ENCODE results near the gene B4GALT2. TPM values are rescaled to one million over a fixed set of nuclear protein-coding genes. Genes with fewer than 3 reads are reported as not detected.

Gene B4GALT2
- total and polyA plus RNA-seq, 2 donors (not counting 1 experiment from before 2014, with no cell fraction given), result 4.6 to 6.5 TPM

DNA sequence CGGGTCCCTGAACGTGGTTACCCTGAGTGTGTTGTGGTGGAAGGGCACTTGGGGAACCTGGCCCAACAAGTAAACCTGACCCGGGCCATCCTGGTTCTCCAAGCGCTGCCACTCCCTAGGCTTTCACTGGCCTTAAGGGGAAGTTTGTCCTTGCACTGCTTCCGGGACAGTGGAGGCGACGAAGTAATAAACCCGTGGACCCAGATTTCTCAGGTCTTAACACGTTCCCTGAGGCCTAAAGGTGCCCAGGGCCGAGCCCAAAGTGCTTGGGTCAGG lies 12.1 kb downstream of the B4GALT2 start:
- H3K9me3 Mint-ChIP-seq (ENCODE audit: insufficient read depth), result no peaks in the 10 kb centered on the region
- H3K27me3 Mint-ChIP-seq, result no peaks in the 10 kb centered on the region
- no peaks in the 10 kb centered on the region for H3K36me3 ChIP-seq (replicated peaks in 1 of 2; ENCODE audit: control extremely low read depth in 1 of 2, control insufficient read depth in 1 of 2, extremely low read depth in 1 of 2, insufficient read depth in 2 of 2, low read length in 1 of 2)
- H3K4me3 ChIP-seq (ENCODE audit: control extremely low read depth in 1 of 5, extremely low read depth in 1 of 5, insufficient read depth in 1 of 5, low read depth in 2 of 5, low read length in 4 of 5), result peak overlapping the region; percentile 11 to 81 (median 72)
- CTCF ChIA-PET, result interaction anchor here (1.3 to 1.6 kb wide), 2 partner anchors 26 to 42 kb away, joined by 3 to 4 read pairs; no protein-coding TSS in a partner anchor
- peak overlapping the region in 1 of 2 donors; percentile 75 for H3K27ac ChIP-seq (ENCODE audit: low read length in 2 of 2)
- DNase-seq (no peak), ATAC-seq (ENCODE audit: low read depth) (no peak)
- peak overlapping the region; percentile 94 for H3K4me2 ChIP-seq (replicated peaks; ENCODE audit: low read depth, low read length, poor library complexity, severe bottlenecking)
- peaks cover 38% of the 10 kb centered on the region for H3K4me1 Mint-ChIP-seq
- peak overlapping the region; percentile 87 for H3K9ac ChIP-seq (ENCODE audit: low read length)
- POLR2A ChIA-PET, result interaction anchor here (0.6 to 1.1 kb wide), 2 partner anchors 16 to 46 kb away, joined by 3 read pairs; no protein-coding TSS in a partner anchor
- under 1% methylated on average over 10 of the region's 10 CpGs for WGBS (ENCODE audit: insufficient coverage)
- H3K4me1 ChIP-seq (ENCODE audit: control insufficient read depth in 2 of 2, insufficient read depth in 2 of 2, low read length in 2 of 2), result peaks cover 22 to 44% of the 10 kb centered on the region in 2 donors
- intact Hi-C loops (cut with micrococcal nuclease), result loop anchor here (1.0 to 5.0 kb wide), 4 partner anchors 17 to 284 kb away; partner anchors contain the start of genes ATP6V0B, IPO13 and ST3GAL3
- H3K27ac Mint-ChIP-seq, result peak overlapping the region; percentile 91
- TF ChIP-seq, protein P1, sequence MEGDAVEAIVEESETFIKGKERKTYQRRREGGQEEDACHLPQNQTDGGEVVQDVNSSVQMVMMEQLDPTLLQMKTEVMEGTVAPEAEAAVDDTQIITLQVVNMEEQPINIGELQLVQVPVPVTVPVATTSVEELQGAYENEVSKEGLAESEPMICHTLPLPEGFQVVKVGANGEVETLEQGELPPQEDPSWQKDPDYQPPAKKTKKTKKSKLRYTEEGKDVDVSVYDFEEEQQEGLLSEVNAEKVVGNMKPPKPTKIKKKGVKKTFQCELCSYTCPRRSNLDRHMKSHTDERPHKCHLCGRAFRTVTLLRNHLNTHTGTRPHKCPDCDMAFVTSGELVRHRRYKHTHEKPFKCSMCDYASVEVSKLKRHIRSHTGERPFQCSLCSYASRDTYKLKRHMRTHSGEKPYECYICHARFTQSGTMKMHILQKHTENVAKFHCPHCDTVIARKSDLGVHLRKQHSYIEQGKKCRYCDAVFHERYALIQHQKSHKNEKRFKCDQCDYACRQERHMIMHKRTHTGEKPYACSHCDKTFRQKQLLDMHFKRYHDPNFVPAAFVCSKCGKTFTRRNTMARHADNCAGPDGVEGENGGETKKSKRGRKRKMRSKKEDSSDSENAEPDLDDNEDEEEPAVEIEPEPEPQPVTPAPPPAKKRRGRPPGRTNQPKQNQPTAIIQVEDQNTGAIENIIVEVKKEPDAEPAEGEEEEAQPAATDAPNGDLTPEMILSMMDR (IDR thresholded peaks at IDR 0.05), result no peak
- no peaks in the 10 kb centered on the region for H4K20me1 ChIP-seq (ENCODE audit: control insufficient read depth, insufficient read depth, low read length, poor library complexity, severe bottlenecking)
- no peaks in the 10 kb centered on the region for H3K79me2 ChIP-seq (ENCODE audit: control insufficient read depth, insufficient read depth, low read length)
- peak overlapping the region; percentile 96 for H3K4me3 Mint-ChIP-seq
- no peaks in the 10 kb centered on the region for H3K9me3 ChIP-seq (ENCODE audit: control extremely low read depth in 1 of 3, control insufficient read depth in 2 of 3, insufficient read depth in 1 of 3, low read length in 2 of 3)
- peak overlapping the region; percentile 99 for H2AFZ ChIP-seq (ENCODE audit: insufficient read depth, low read depth, low read length, poor library complexity, severe bottlenecking)
- H3K27me3 ChIP-seq (replicated peaks in 1 of 4; ENCODE audit: control extremely low read depth in 1 of 4, control insufficient read depth in 3 of 4, insufficient read depth in 4 of 4, low read length in 3 of 4), result no peaks in the 10 kb centered on the region

DNA sequence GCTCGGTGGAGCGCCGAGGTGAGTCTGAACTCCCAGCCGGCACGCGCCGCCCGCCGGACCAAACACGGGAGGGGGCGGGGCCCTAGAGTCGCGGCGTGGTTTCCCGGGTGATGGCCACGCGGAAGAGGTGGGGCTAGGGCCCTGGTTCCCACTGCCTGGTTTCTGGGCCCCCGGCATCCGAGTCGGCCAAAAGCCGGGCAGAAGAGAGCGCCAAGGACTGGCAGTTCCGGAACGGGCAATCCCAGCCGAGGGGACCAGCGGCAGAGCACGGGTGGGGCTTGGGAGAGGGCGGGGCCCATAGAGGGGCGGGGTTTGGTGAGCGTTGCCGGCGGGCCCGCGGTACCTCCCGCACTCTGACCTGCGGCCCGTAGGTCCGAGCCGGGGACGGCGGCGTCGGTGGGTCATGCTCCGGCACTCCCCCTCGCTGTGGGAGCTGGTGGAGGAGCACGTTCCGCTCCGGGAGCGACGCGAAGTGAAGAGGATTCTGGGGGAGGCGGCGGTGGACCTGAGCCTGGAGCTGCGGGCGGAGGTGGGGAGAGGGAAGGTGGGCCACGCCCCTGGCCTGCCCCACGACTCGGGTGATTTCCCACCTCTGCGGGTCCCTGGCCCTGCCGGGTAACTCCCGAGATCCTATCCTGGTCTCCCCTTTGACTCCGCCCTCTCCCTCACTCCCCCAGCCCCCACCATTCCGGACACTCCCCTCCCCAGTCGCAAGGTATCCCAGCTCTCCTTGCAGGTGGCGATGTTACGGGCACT lies 12.6 kb downstream of the B4GALT2 start, which contains the start of gene CCDC24:
Gene CCDC24 (plus strand): TSS at position 124 of the 756 bp plus-strand sequence. CDS start 280 bp downstream, at position 404.
- H3K27ac ChIP-seq (ENCODE audit: low read length in 2 of 2), result peak within 1 kb of the TSS in 1 of 2 donors; percentile 75
- H3K79me2 ChIP-seq (ENCODE audit: control insufficient read depth, insufficient read depth, low read length), result no peaks in the 10 kb centered on the region
- peak; percentile 84 for DNase-seq
- no peaks in the 10 kb centered on the region for H4K20me1 ChIP-seq (ENCODE audit: control insufficient read depth, insufficient read depth, low read length, poor library complexity, severe bottlenecking)
- peaks cover 22 to 44% of the 10 kb centered on the region in 2 donors for H3K4me1 ChIP-seq (ENCODE audit: control insufficient read depth in 2 of 2, insufficient read depth in 2 of 2, low read length in 2 of 2)
- peak within 1 kb of the TSS; percentile 99 for H2AFZ ChIP-seq (ENCODE audit: insufficient read depth, low read depth, low read length, poor library complexity, severe bottlenecking)
- H3K4me3 Mint-ChIP-seq, result peak within 1 kb of the TSS; percentile 96
- H3K27ac Mint-ChIP-seq, result peak within 1 kb of the TSS; percentile 91
- ATAC-seq (ENCODE audit: low read depth), result peak; percentile 89
- H3K4me3 ChIP-seq (ENCODE audit: control extremely low read depth in 1 of 5, extremely low read depth in 1 of 5, insufficient read depth in 1 of 5, low read depth in 2 of 5, low read length in 4 of 5), result peak within 1 kb of the TSS; percentile 11 to 81 (median 72)
- no peaks in the 10 kb centered on the region for H3K9me3 Mint-ChIP-seq (ENCODE audit: insufficient read depth)
- POLR2A ChIA-PET, result interaction anchor here (0.7 to 1.4 kb wide), 3 partner anchors 17 to 342 kb away, joined by 3 to 5 read pairs (median 3); partner anchors contain the start of gene ATP6V0B
- peak within 1 kb of the TSS; percentile 87 for H3K9ac ChIP-seq (ENCODE audit: low read length)
- CTCF ChIA-PET, result interaction anchor here (1.0 to 5.1 kb wide), 5 partner anchors 14 to 45 kb away, joined by 3 to 32 read pairs (median 4); no protein-coding TSS in a partner anchor
- no peaks in the 10 kb centered on the region for H3K27me3 ChIP-seq (replicated peaks in 1 of 4; ENCODE audit: control extremely low read depth in 1 of 4, control insufficient read depth in 3 of 4, insufficient read depth in 4 of 4, low read length in 3 of 4)
- H3K27me3 Mint-ChIP-seq, result no peaks in the 10 kb centered on the region
- intact Hi-C loops (cut with micrococcal nuclease), result loop anchor here (1.0 to 5.0 kb wide), 4 partner anchors 17 to 284 kb away; partner anchors contain the start of genes ATP6V0B, IPO13 and ST3GAL3
- H3K36me3 ChIP-seq (replicated peaks in 1 of 2; ENCODE audit: control extremely low read depth in 1 of 2, control insufficient read depth in 1 of 2, extremely low read depth in 1 of 2, insufficient read depth in 2 of 2, low read length in 1 of 2), result no peaks in the 10 kb centered on the region
- H3K4me2 ChIP-seq (replicated peaks; ENCODE audit: low read depth, low read length, poor library complexity, severe bottlenecking), result peak within 1 kb of the TSS; percentile 94
- 2% methylated on average over 65 of the region's 66 CpGs for WGBS (ENCODE audit: insufficient coverage)
- no peak for TF ChIP-seq EZH2 (IDR thresholded peaks at IDR 0.05; ENCODE audit: borderline replicate concordance, insufficient read depth, low read depth, low read length, poor library complexity, severe bottlenecking)
- TF ChIP-seq, protein P1 (IDR thresholded peaks at IDR 0.05), result no peak
- H3K9me3 ChIP-seq (ENCODE audit: control extremely low read depth in 1 of 3, control insufficient read depth in 2 of 3, insufficient read depth in 1 of 3, low read length in 2 of 3), result no peaks in the 10 kb centered on the region
- peaks cover 38% of the 10 kb centered on the region for H3K4me1 Mint-ChIP-seq
